Measurements from ENCODE around the gene KLK11. TPM values are rescaled to one million over a fixed set of nuclear protein-coding genes. Genes with fewer than 3 reads are reported as not detected.

The KLK11 gene
- total and polyA plus RNA-seq, 2 donors (not counting 1 experiment from before 2014, with no cell fraction given): not detected

DNA sequence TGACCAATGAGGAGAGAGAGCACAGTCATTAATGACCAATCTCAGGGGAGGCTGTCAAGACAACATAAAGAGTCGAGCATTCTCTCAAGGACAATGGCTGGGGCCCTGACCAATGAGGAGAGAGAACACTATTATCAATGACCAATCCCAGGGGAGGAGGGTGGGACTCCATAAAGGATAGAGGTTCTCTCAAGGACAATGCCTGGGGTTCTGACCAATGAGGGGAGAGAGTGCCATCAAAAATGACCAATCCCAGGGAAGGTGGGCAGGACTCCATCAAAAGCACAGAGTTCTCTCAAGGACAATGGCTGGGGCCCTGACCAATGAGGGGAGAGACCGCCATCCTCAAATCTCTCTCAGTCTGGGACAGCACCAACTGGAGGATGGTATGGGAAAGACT, 3.3 kb upstream of the KLK11 start:
- Mint-ChIP-seq H3K9me3 (ENCODE audit: insufficient read depth) (peaks cover 3% of the 10 kb centered on the region), H3K4me1 (no peaks in the 10 kb centered on the region), H3K27me3 (peaks cover 35% of the 10 kb centered on the region), H3K4me3 (no peak overlapping the region), H3K27ac (no peak overlapping the region)
- POLR2A ChIA-PET: no interaction called here
- Histone ChIP-seq H3K9ac (ENCODE audit: low read length) (no peak overlapping the region), H3K27me3 (replicated peaks in 1 of 4; ENCODE audit: control extremely low read depth in 1 of 4, control insufficient read depth in 3 of 4, insufficient read depth in 4 of 4, low read length in 3 of 4) (peaks cover 0 to 4% (median 0%) of the 10 kb centered on the region in 4 experiments), H3K4me2 (replicated peaks; ENCODE audit: low read depth, low read length, poor library complexity, severe bottlenecking) (no peak overlapping the region), H2AFZ (ENCODE audit: insufficient read depth, low read depth, low read length, poor library complexity, severe bottlenecking) (no peak overlapping the region), H3K79me2 (ENCODE audit: control insufficient read depth, insufficient read depth, low read length) (no peaks in the 10 kb centered on the region), H3K4me3 (ENCODE audit: control extremely low read depth in 1 of 5, extremely low read depth in 1 of 5, insufficient read depth in 1 of 5, low read depth in 2 of 5, low read length in 4 of 5) (no peak overlapping the region), H3K27ac (ENCODE audit: low read length in 2 of 2) (no peak overlapping the region), H4K20me1 (ENCODE audit: control insufficient read depth, insufficient read depth, low read length, poor library complexity, severe bottlenecking) (no peaks in the 10 kb centered on the region), H3K36me3 (replicated peaks in 1 of 2; ENCODE audit: control extremely low read depth in 1 of 2, control insufficient read depth in 1 of 2, extremely low read depth in 1 of 2, insufficient read depth in 2 of 2, low read length in 1 of 2) (no peaks in the 10 kb centered on the region), H3K9me3 (ENCODE audit: control extremely low read depth in 1 of 3, control insufficient read depth in 2 of 3, insufficient read depth in 1 of 3, low read length in 2 of 3) (peaks cover 0 to 9% (median 0%) of the 10 kb centered on the region in 3 donors), H3K4me1 (ENCODE audit: control insufficient read depth in 2 of 2, insufficient read depth in 2 of 2, low read length in 2 of 2) (no peaks in the 10 kb centered on the region)
- DNase-seq (no peak), ATAC-seq (ENCODE audit: low read depth) (no peak)
- intact Hi-C loops (cut with micrococcal nuclease): no loop called here
- CTCF ChIA-PET: no interaction called here
- no CpG with 5 or more reads among the region's 2 CpGs for WGBS (ENCODE audit: insufficient coverage)
- no peak for TF ChIP-seq CTCF (IDR thresholded peaks at IDR 0.05)
- TF ChIP-seq EZH2 (IDR thresholded peaks at IDR 0.05; ENCODE audit: borderline replicate concordance, insufficient read depth, low read depth, low read length, poor library complexity, severe bottlenecking): no peak

DNA sequence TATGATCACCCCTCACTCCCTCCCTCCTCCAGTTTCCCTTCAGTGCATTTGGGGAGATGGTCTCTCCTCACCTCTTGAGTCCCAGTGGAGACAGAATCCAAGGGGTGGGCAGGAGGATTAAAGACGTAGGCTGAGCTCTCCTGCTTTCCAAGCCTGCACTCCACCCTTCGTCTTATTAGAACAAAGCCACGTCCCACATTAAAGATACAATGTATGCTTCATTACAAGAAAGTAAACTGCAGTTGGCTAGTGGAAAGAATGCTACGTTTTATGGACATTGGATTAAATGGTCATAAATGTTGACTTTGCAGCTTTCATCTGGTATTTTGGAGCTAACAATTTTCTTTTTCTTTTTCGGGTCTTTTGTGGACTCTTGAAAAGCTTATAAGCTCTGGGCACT, 1.5 kb upstream of the KLK11 start:
- intact Hi-C loops (cut with micrococcal nuclease): no loop called here
- TF ChIP-seq CTCF (IDR thresholded peaks at IDR 0.05) (no peak), EZH2 (IDR thresholded peaks at IDR 0.05; ENCODE audit: borderline replicate concordance, insufficient read depth, low read depth, low read length, poor library complexity, severe bottlenecking) (no peak)
- Histone ChIP-seq H3K9me3 (ENCODE audit: control extremely low read depth in 1 of 3, control insufficient read depth in 2 of 3, insufficient read depth in 1 of 3, low read length in 2 of 3) (peaks cover 0 to 6% (median 0%) of the 10 kb centered on the region in 3 donors), H3K79me2 (ENCODE audit: control insufficient read depth, insufficient read depth, low read length) (no peaks in the 10 kb centered on the region), H3K36me3 (replicated peaks in 1 of 2; ENCODE audit: control extremely low read depth in 1 of 2, control insufficient read depth in 1 of 2, extremely low read depth in 1 of 2, insufficient read depth in 2 of 2, low read length in 1 of 2) (no peaks in the 10 kb centered on the region), H2AFZ (ENCODE audit: insufficient read depth, low read depth, low read length, poor library complexity, severe bottlenecking) (no peak overlapping the region), H4K20me1 (ENCODE audit: control insufficient read depth, insufficient read depth, low read length, poor library complexity, severe bottlenecking) (no peaks in the 10 kb centered on the region), H3K27ac (ENCODE audit: low read length in 2 of 2) (no peak overlapping the region), H3K4me3 (ENCODE audit: control extremely low read depth in 1 of 5, extremely low read depth in 1 of 5, insufficient read depth in 1 of 5, low read depth in 2 of 5, low read length in 4 of 5) (no peak overlapping the region), H3K9ac (ENCODE audit: low read length) (no peak overlapping the region), H3K27me3 (replicated peaks in 1 of 4; ENCODE audit: control extremely low read depth in 1 of 4, control insufficient read depth in 3 of 4, insufficient read depth in 4 of 4, low read length in 3 of 4) (peaks cover 0 to 4% (median 0%) of the 10 kb centered on the region in 4 experiments), H3K4me1 (ENCODE audit: control insufficient read depth in 2 of 2, insufficient read depth in 2 of 2, low read length in 2 of 2) (no peaks in the 10 kb centered on the region), H3K4me2 (replicated peaks; ENCODE audit: low read depth, low read length, poor library complexity, severe bottlenecking) (no peak overlapping the region)
- POLR2A ChIA-PET: no interaction called here
- peaks cover 3% of the 10 kb centered on the region for H3K9me3 Mint-ChIP-seq (ENCODE audit: insufficient read depth)
- ATAC-seq (ENCODE audit: low read depth): no peak
- H3K4me3 Mint-ChIP-seq: no peak overlapping the region
- no peak overlapping the region for H3K27ac Mint-ChIP-seq
- CTCF ChIA-PET: no interaction called here
- DNase-seq: no peak
- 77% methylated on average over 2 of the region's 5 CpGs for WGBS (ENCODE audit: insufficient coverage)
- no peaks in the 10 kb centered on the region for H3K4me1 Mint-ChIP-seq
- H3K27me3 Mint-ChIP-seq: peaks cover 34% of the 10 kb centered on the region

All from B cell (primary cell).